Ishikawa (cell line): Measurements from ENCODE around the gene PUM1.

ENCODE experiments used
- CREB1 ChIP-seq: IDR thresholded peaks from 2 replicates; pipeline ENCODE4 v1.6.1; 2012; ENCODE audit warnings: low read depth
- REST ChIP-seq: IDR thresholded peaks from 2 replicates; pipeline ENCODE4 v1.6.1; 2012; ENCODE audit warnings: low read depth, mild to moderate bottlenecking
- TAF1 ChIP-seq: IDR thresholded peaks from 2 replicates; pipeline ENCODE4 v1.6.1; 2012; ENCODE audit warnings: low read depth, mild to moderate bottlenecking

GRCh38 chr1:30912224-30912623 lies 153.3 kb downstream of the PUM1 start:
- TF ChIP-seq TAF1 (no peak), REST (no peak), CREB1 (no peak)
